HAP-1 (cell line): ENCODE data around the gene KLC3.

Experiments
- DNase-seq, 2 experiments: peaks; one replicate each; pipeline ENCODE4 v3.0.0-alpha.2; 2016 to 2020; ENCODE audit warnings: low spot score in 2 of 2
- H3K27me3 ChIP-seq: fragments of 250-450 bp; sonication (Bioruptor Pico); 2 replicates; pipeline ENCODE4 v1.5.1; 2020; ENCODE audit warnings: low read depth, mild to moderate bottlenecking, moderate library complexity
- H3K36me3 ChIP-seq: fragments of 250-450 bp; sonication (Bioruptor Pico); replicated peaks from 2 replicates; pipeline ENCODE4 v1.5.1; 2020; ENCODE audit warnings: mild to moderate bottlenecking
- H3K4me1 ChIP-seq: fragments of 250-450 bp; sonication (Bioruptor Pico); 2 replicates; pipeline ENCODE4 v1.5.1; 2020; ENCODE audit warnings: mild to moderate bottlenecking
- H3K4me3 ChIP-seq: fragments of 250-450 bp; sonication (Bioruptor Pico); 2 replicates; pipeline ENCODE4 v1.5.1; 2020; ENCODE audit warnings: mild to moderate bottlenecking, moderate library complexity
- H3K9me3 ChIP-seq: fragments of 250-450 bp; sonication (Bioruptor Pico); 2 replicates; pipeline ENCODE4 v1.5.1; 2020; ENCODE audit warnings: mild to moderate bottlenecking, moderate library complexity
- in situ Hi-C: fragments of 300-500 bp; cut with MboI; formaldehyde crosslinking; loops from 3 replicates; pipeline ENCODE4 v1.14.3; 2020; ENCODE audit warnings: low sequenced_read_pairs, inconsistent platforms, mixed read lengths

The KLC3 gene

DNA sequence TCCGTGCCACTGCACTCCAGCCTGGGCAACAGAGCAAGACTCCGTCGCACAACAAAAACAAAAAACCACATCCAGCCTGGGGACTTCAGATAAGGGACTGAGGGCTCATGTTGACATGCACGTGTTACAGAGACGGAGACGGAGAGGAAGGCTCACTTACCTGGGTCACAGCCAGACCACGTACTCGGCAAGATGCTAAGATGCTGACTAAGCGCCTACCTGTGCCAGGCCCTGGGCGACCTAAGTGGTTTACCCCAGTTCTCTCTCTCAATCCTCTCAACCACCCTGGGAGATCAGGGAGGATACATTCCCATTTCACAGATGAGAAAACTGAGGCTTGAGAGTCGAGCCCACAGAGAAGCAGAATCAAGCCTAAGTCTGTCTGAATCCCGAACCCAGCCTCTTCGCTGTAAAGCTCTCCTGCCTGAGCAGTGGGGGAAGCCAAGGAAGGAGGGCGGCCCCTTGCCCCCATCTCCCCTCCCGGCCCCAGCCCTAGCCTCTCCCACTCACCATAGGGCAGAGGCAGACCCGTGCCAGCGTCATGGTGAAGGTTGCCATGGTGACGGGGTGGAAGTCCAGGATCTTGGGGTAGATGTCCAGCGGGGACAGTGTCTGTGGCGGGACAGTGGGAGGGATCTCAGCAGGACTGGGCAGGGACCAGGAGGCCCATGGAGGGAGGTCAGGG, 16.4 kb downstream of the KLC3 start:
- Histone ChIP-seq H3K4me3 (no peak overlapping the region), H3K36me3 (peaks cover 77% of the 10 kb centered on the region), H3K9me3 (no peaks in the 10 kb centered on the region), H3K4me1 (no peaks in the 10 kb centered on the region), H3K27me3 (no peaks in the 10 kb centered on the region)
- no peak for DNase-seq
- in situ Hi-C loops, result no loop called here

GRCh38 chr19:45357445-45357783, 16.9 kb downstream of the KLC3 start:
- in situ Hi-C loops, result no loop called here
- Histone ChIP-seq H3K4me1 (no peaks in the 10 kb centered on the region), H3K4me3 (no peak overlapping the region), H3K9me3 (no peaks in the 10 kb centered on the region), H3K36me3 (peaks cover 76% of the 10 kb centered on the region), H3K27me3 (no peaks in the 10 kb centered on the region)
- no peak for DNase-seq

DNA sequence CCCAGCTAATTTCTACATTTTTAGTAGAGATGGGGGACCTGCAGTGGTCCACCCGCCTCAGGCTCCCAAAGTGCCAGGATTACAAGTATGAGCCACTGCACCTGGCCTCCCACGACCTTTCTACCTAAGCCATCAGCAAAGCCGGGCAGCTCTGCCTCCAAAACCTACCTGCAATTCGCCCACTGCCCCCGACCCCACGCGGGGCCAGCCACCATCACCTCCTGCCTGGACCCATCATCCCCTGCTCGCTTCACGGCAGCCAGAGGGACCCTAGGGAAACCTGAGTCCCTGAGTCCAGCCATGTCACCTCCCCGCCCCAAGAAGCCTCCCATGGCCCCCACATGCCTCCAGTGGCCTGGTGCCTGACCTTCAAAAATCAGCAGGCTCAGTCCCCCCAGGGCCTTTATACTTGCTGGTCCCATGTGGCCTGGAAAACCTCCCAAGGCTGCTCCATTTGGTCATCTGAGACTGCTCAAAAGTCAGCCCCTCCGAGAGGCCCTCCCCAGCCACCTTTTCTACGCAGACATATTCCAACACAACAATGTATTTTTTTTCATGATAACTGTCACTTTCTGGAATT, 17.8 kb downstream of the KLC3 start:
- H3K4me3 ChIP-seq, result no peak overlapping the region
- in situ Hi-C loops, result no loop called here
- H3K9me3 ChIP-seq, result no peaks in the 10 kb centered on the region
- H3K4me1 ChIP-seq, result no peaks in the 10 kb centered on the region
- DNase-seq, result no peak
- H3K27me3 ChIP-seq, result no peaks in the 10 kb centered on the region
- H3K36me3 ChIP-seq, result peaks cover 76% of the 10 kb centered on the region

GRCh38 chr19:45361608-45362007, 21.1 kb downstream of the KLC3 start:
- in situ Hi-C loops, result no loop called here

DNA sequence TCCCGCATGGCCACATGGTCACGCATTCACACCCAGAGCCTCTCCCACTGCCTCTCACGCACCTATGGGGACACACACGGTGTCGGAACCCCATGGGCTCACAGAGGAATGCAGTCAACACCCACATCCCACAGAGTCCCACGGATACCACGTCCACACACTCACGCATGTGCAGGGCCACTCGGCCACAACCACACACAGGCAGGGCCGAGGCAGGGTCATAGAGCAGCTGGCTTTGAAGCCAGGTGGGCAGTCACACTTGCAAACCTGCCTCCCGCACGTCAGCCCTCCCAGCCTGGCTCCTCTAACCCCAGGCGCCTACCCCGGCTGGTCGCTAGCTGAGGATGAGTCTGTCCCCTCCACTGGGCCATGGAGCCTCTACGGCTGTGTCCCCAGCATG, 21.7 kb downstream of the KLC3 start:
- Histone ChIP-seq H3K27me3 (no peaks in the 10 kb centered on the region), H3K36me3 (peaks cover 74% of the 10 kb centered on the region), H3K4me1 (no peaks in the 10 kb centered on the region), H3K4me3 (no peak overlapping the region), H3K9me3 (no peaks in the 10 kb centered on the region)
- in situ Hi-C loops, result no loop called here
- DNase-seq, result no peak

More at GRCh38 chr19:45361608-45362007, 21.1 kb downstream of the KLC3 start:
- no peaks in the 10 kb centered on the region for H3K9me3 ChIP-seq
- H3K4me3 ChIP-seq, result no peak overlapping the region
- H3K36me3 ChIP-seq, result peaks cover 76% of the 10 kb centered on the region
- no peak for DNase-seq
- H3K27me3 ChIP-seq, result no peaks in the 10 kb centered on the region
- H3K4me1 ChIP-seq, result no peaks in the 10 kb centered on the region

- H3K9me3 ChIP-seq, result no peaks in the 10 kb centered on the region
- H3K36me3 ChIP-seq, result peaks cover 77% of the 10 kb centered on the region
- no peak overlapping the region for H3K4me3 ChIP-seq
- H3K27me3 ChIP-seq, result no peaks in the 10 kb centered on the region
- no peak for DNase-seq
- in situ Hi-C loops, result no loop called here
- peaks cover under 1% of the 10 kb centered on the region for H3K4me1 ChIP-seq
These were observed 23.4 kb downstream of the KLC3 start for GRCh38 chr19:45363861-45364459.

GRCh38 chr19:45364696-45365095, 24.1 kb downstream of the KLC3 start:
- no peak for DNase-seq
- peaks cover 5% of the 10 kb centered on the region for H3K4me1 ChIP-seq
- in situ Hi-C loops, result no loop called here
- H3K36me3 ChIP-seq, result peaks cover 77% of the 10 kb centered on the region
- H3K4me3 ChIP-seq, result no peak overlapping the region
- H3K9me3 ChIP-seq, result no peaks in the 10 kb centered on the region
- H3K27me3 ChIP-seq, result no peaks in the 10 kb centered on the region

DNA sequence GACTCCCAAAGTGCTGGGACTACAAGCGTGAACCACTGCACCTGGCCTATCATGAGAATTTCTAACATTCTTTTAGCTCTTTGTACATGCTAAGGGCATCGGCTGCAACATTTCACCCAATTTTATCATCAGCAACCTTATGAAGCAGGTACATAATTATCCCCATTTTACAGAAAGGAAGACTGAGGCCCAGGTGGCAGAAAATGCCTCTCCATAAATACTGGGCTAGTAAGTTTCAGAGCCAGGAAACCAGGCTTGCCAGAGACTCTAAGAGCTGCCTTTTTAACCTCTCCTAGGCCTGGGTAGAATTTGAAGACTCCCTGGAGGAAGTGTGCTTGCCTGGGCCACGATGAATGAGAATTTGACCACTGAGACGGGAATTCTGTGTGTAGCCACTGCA, 27.6 kb downstream of the KLC3 start:
- peaks cover 11% of the 10 kb centered on the region for H3K4me1 ChIP-seq
- no peaks in the 10 kb centered on the region for H3K27me3 ChIP-seq
- in situ Hi-C loops, result no loop called here
- peaks cover 53% of the 10 kb centered on the region for H3K36me3 ChIP-seq
- no peaks in the 10 kb centered on the region for H3K9me3 ChIP-seq
- no peak overlapping the region for H3K4me3 ChIP-seq
- no peak for DNase-seq

- DNase-seq, result peak in 1 of 2 experiments; percentile 58
- peak overlapping the region; percentile 90 for H3K4me3 ChIP-seq
- H3K4me1 ChIP-seq, result peaks cover 11% of the 10 kb centered on the region
- peaks cover 46% of the 10 kb centered on the region for H3K36me3 ChIP-seq
- H3K27me3 ChIP-seq, result no peaks in the 10 kb centered on the region
- no peaks in the 10 kb centered on the region for H3K9me3 ChIP-seq
- in situ Hi-C loops, result no loop called here
These were observed 28.3 kb downstream of the KLC3 start for GRCh38 chr19:45368737-45369340.

DNA sequence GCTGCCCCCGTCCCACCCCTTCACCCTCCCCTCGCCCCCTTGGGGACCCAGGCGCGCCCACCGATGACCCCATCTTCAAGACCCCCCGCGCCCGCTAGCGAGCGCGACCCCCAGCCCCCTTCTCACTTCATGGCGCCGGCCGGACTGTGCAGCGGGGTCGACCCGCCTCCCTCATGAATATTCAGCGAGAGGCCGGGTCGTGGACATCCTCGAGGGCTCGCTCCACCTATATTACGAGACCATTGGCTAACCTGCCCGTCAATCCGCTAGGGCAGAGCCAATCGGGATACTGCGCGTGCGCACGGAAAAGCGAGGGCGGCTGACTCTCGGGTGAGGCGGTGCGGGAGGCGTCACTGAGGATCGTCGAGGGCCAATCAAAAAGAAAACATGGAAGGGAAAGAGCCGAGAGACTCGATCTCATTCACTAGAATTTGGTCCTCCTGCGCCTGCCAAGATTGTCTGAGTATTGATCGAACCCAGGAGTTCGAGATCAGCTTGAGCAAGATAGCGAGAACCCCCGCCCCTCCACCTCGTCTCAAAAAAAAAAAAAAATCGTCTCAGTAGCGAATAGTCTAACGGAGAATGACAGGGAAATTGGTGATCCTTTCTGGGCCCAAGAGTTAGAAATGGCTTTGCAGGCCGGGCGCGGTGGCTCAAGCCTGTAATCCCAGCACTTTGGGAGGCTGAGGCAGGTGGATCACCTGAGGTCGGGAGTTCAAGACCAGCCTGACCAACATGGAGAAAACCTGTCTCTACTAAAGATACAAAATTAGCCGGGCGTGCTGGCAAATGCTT, 30.1 kb downstream of the KLC3 start, which contains the start of gene ERCC2:
Gene ERCC2, minus strand, starts transcription at position 164 of the 795 bp plus-strand sequence. Its CDS starts 33 bp downstream, at position 131.
- H3K36me3 ChIP-seq, result peaks cover 28% of the 10 kb centered on the region
- no peaks in the 10 kb centered on the region for H3K27me3 ChIP-seq
- in situ Hi-C loops, result no loop called here
- peaks cover 17% of the 10 kb centered on the region for H3K4me1 ChIP-seq
- peak; percentile 93 to 100 for DNase-seq
- H3K4me3 ChIP-seq, result peak within 1 kb of the TSS; percentile 90
- no peaks in the 10 kb centered on the region for H3K9me3 ChIP-seq

DNA sequence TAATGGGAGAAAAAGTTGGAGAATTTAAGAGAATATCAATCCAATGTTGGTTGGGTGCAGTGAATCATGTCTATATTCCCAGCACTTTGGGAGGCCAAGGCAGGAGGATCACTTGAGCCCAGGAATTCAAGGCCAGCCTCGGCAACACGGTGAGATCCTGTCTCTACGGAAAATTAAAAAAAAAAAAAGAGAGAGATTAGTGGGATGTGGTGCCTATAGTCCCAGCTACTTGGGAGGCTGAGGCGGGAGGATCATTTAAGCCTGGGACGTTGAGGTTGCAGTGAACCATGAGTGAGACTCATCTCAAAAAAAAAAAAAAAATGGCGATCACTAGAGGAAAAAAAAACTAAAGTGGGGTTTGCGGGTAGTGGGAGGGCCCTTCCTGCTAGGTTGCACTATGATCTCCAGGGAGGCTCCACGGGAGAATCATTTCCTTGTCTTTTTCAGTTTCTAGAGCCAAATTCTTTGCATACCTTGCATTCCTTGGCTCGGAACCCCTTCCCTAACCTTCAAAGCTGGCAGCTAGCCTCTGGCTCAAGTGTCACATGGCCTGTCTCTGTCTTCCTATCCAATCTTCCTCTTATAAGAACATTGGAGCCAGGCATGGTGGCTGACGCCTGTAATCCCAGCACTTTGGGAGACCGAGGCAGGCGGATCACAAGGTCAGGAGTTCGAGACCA, 35.6 kb downstream of the KLC3 start:
- Histone ChIP-seq H3K4me3 (no peak overlapping the region), H3K36me3 (no peaks in the 10 kb centered on the region), H3K9me3 (no peaks in the 10 kb centered on the region), H3K27me3 (no peaks in the 10 kb centered on the region), H3K4me1 (peaks cover 19% of the 10 kb centered on the region)
- peak; percentile 74 to 78 for DNase-seq
- in situ Hi-C loops, result no loop called here

GRCh38 chr19:45380107-45380506, 39.6 kb downstream of the KLC3 start:
- Histone ChIP-seq H3K4me1 (peaks cover 11% of the 10 kb centered on the region), H3K36me3 (no peaks in the 10 kb centered on the region), H3K4me3 (no peak overlapping the region), H3K27me3 (no peaks in the 10 kb centered on the region), H3K9me3 (no peaks in the 10 kb centered on the region)
- in situ Hi-C loops, result no loop called here
- no peak for DNase-seq

- Histone ChIP-seq H3K36me3 (no peaks in the 10 kb centered on the region), H3K27me3 (no peaks in the 10 kb centered on the region), H3K4me1 (peaks cover 3% of the 10 kb centered on the region), H3K9me3 (no peaks in the 10 kb centered on the region), H3K4me3 (no peak overlapping the region)
- in situ Hi-C loops, result no loop called here
- DNase-seq, result no peak
These were observed 41.9 kb downstream of the KLC3 start for GRCh38 chr19:45382426-45382825.
